NCI-H1694 treated with DMSO at 0.1 percent for 48 hours (cell line): ENCODE results near the gene CKMT2.

Experiments
- DNase-seq: peaks from one replicate; lab custom pipeline; 2025; lab: John Stamatoyannopoulos, UW

CKMT2 gene

DNA sequence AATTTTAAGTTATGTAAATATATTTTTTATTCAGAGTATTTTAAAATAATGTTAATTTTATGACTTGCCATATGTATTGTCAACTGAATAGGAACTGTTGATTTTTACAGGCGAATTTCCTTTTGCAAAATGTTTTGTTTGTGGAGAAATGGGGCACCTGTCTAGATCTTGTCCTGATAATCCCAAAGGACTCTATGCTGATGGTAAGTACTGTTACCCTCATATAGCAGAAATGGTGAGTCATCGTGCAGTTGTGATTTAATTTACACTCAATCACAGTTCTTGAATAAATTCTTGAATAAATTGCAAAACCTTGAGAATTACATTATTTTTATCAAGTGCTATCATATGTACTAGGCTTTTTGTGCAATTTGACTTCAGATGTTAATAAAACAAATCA is 75.7 kb downstream of the CKMT2 start:
- DNase-seq: no peak

- no peak for DNase-seq
Measured at GRCh38 chr5:81310402-81311063, 77.4 kb downstream of the CKMT2 start.

DNA sequence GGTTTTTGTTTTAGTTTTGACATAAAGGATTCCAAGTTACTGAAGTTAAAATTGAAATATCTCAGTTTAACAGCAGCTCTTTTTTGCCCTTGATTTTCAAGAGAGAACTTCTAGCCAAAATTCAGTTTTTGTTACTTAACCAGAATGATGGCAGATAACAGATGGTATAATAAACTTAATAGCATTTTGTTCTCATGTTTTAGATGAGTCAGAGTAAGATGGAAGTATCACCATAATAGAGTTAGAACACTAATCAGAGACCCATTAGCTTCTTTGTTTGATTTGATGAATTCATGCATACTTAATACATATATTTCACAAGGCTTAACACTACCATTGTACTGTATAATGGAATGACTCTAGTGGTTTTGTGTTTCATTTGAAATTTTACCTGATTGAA is 80.2 kb downstream of the CKMT2 start:
- no peak for DNase-seq

GRCh38 chr5:81313686-81314085 is 80.6 kb downstream of the CKMT2 start:
- no peak for DNase-seq

DNA sequence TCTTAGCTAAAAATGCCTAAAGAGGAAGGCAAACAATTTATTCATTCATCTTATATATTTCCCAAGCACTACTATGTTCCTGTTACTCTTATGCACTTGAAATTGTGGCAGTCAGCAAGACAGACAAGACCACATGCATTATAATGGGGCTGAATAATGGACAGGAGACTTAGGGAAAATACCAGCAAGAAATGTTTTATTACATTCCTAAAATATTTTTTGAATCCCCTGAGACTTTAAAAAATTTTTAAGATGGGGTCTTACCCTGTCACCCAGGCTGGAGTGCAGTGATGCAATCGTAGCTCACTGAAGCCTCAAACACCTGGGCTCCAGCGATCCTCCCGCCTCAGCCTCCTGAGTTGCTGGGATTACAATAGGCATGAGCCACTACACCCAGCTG is 81.5 kb downstream of the CKMT2 start:
- no peak for DNase-seq

- no peak for DNase-seq
Measured at GRCh38 chr5:81315336-81315735, 82.2 kb downstream of the CKMT2 start.

GRCh38 chr5:81315830-81316229 is 82.7 kb downstream of the CKMT2 start:
- DNase-seq: no peak
